Mucosa of rectum (tissue), 2 donors: Measurements from ENCODE around the gene EHF.
"Not testable (repeated sequence)": the region's sequence is repeated elsewhere in the genome, so short reads cannot be mapped to it uniquely, and the experiment has no call there.

Source experiments
- H3K27ac ChIP-seq, 2 donors: one replicate each; pipeline ENCODE4 v1.7.0; 2013; ENCODE audit warnings: inconsistent platforms in 2 of 2, low read depth in 2 of 2, low read length in 2 of 2
- H3K27me3 ChIP-seq, 2 donors: one replicate each; pipeline ENCODE4 v1.7.0; 2013; ENCODE audit warnings: low read length in 2 of 2; ENCODE audit not compliant: control insufficient read depth in 2 of 2, insufficient read depth in 2 of 2
- H3K36me3 ChIP-seq, 2 donors: one replicate each; pipeline ENCODE4 v1.7.0; 2013; ENCODE audit warnings: low read length in 2 of 2; ENCODE audit not compliant: control insufficient read depth in 2 of 2, insufficient read depth in 2 of 2
- H3K4me1 ChIP-seq, 2 donors: one replicate each; pipeline ENCODE4 v1.7.0; 2013; ENCODE audit warnings: low read length in 2 of 2, mild to moderate bottlenecking in 1 of 2; ENCODE audit not compliant: control insufficient read depth in 2 of 2, insufficient read depth in 2 of 2
- H3K4me3 ChIP-seq, 2 donors: one replicate each; pipeline ENCODE4 v1.7.0; 2013; ENCODE audit warnings: low read length in 2 of 2
- H3K9ac ChIP-seq, 2 donors: one replicate each; pipeline ENCODE4 v1.7.0; 2013; ENCODE audit warnings: low read length in 2 of 2, low read depth in 1 of 2, mild to moderate bottlenecking in 1 of 2
- H3K9me3 ChIP-seq, 2 donors: one replicate each; pipeline ENCODE4 v1.7.0; 2013; ENCODE audit warnings: low read length in 2 of 2; ENCODE audit not compliant: control insufficient read depth in 2 of 2
- donor health status: healthy.
- donor health status: Normal muscosa, but diverticular disease.

EHF gene

GRCh38 chr11:34674038-34674437, 53.1 kb downstream of the EHF start:
- no peak overlapping the region for H3K4me3 ChIP-seq
- H3K9ac ChIP-seq, result no peak overlapping the region
- H3K9me3 ChIP-seq, result no peaks in the 10 kb centered on the region
- no peaks in the 10 kb centered on the region for H3K27me3 ChIP-seq
- no peak overlapping the region for H3K27ac ChIP-seq
- H3K36me3 ChIP-seq, result no peaks in the 10 kb centered on the region
- H3K4me1 ChIP-seq, result no peaks in the 10 kb centered on the region

- Histone ChIP-seq H3K9me3 (no peaks in the 10 kb centered on the region), H3K36me3 (no peaks in the 10 kb centered on the region), H3K4me3 (no peak overlapping the region), H3K27me3 (no peaks in the 10 kb centered on the region), H3K9ac (no peak overlapping the region), H3K27ac (no peak overlapping the region), H3K4me1 (no peaks in the 10 kb centered on the region)
Observed at GRCh38 chr11:34676227-34676626, 55.3 kb downstream of the EHF start.

- no peaks in the 10 kb centered on the region for H3K27me3 ChIP-seq
- H3K9me3 ChIP-seq, result no peaks in the 10 kb centered on the region
Observed at GRCh38 chr11:34679681-34680080, 58.8 kb downstream of the EHF start.

GRCh38 chr11:34680206-34680605, 59.3 kb downstream of the EHF start:
- Histone ChIP-seq H3K36me3 (no peaks in the 10 kb centered on the region), H3K27ac (no peak overlapping the region), H3K9ac (no peak overlapping the region), H3K4me3 (no peak overlapping the region), H3K4me1 (no peaks in the 10 kb centered on the region), H3K9me3 (no peaks in the 10 kb centered on the region), H3K27me3 (no peaks in the 10 kb centered on the region)

More at GRCh38 chr11:34679681-34680080, 58.8 kb downstream of the EHF start:
- H3K9ac ChIP-seq, result no peak overlapping the region
- no peaks in the 10 kb centered on the region for H3K4me1 ChIP-seq
- H3K27ac ChIP-seq, result no peak overlapping the region
- no peaks in the 10 kb centered on the region for H3K36me3 ChIP-seq
- H3K4me3 ChIP-seq, result no peak overlapping the region

GRCh38 chr11:34680918-34681586, 60.2 kb downstream of the EHF start:
- Histone ChIP-seq H3K4me3 (no peak overlapping the region), H3K9ac (no peak overlapping the region), H3K9me3 (no peaks in the 10 kb centered on the region), H3K27ac (no peak overlapping the region), H3K36me3 (no peaks in the 10 kb centered on the region), H3K4me1 (no peaks in the 10 kb centered on the region), H3K27me3 (no peaks in the 10 kb centered on the region)

GRCh38 chr11:34682825-34683224, 61.9 kb downstream of the EHF start:
- H3K27me3 ChIP-seq, result no peaks in the 10 kb centered on the region
- H3K36me3 ChIP-seq, result no peaks in the 10 kb centered on the region
- no peak overlapping the region for H3K9ac ChIP-seq
- no peaks in the 10 kb centered on the region for H3K9me3 ChIP-seq
- H3K4me3 ChIP-seq, result no peak overlapping the region
- no peaks in the 10 kb centered on the region for H3K4me1 ChIP-seq
- no peak overlapping the region for H3K27ac ChIP-seq

- H3K27me3 ChIP-seq, result no peaks in the 10 kb centered on the region
Observed at GRCh38 chr11:34683396-34683795, 62.5 kb downstream of the EHF start.

GRCh38 chr11:34685864-34686263, 65.0 kb downstream of the EHF start:
- Histone ChIP-seq H3K9ac (no peak overlapping the region), H3K27me3 (no peaks in the 10 kb centered on the region), H3K27ac (no peak overlapping the region), H3K4me1 (no peaks in the 10 kb centered on the region), H3K4me3 (no peak overlapping the region), H3K36me3 (no peaks in the 10 kb centered on the region), H3K9me3 (no peaks in the 10 kb centered on the region)

More at GRCh38 chr11:34683396-34683795, 62.5 kb downstream of the EHF start:
- Histone ChIP-seq H3K9ac (no peak overlapping the region), H3K36me3 (no peaks in the 10 kb centered on the region), H3K9me3 (no peaks in the 10 kb centered on the region), H3K27ac (no peak overlapping the region), H3K4me1 (no peaks in the 10 kb centered on the region), H3K4me3 (no peak overlapping the region)

GRCh38 chr11:34692299-34692698, 71.4 kb downstream of the EHF start:
- not testable (repeated sequence) for H3K9me3 ChIP-seq, H3K27ac ChIP-seq, H3K36me3 ChIP-seq, H3K4me3 ChIP-seq, H3K27me3 ChIP-seq, H3K9ac ChIP-seq, H3K4me1 ChIP-seq

- no peaks in the 10 kb centered on the region for H3K27me3 ChIP-seq
- H3K36me3 ChIP-seq, result no peaks in the 10 kb centered on the region
- H3K4me3 ChIP-seq, result no peak overlapping the region
- H3K9ac ChIP-seq, result no peak overlapping the region
- no peaks in the 10 kb centered on the region for H3K9me3 ChIP-seq
- H3K27ac ChIP-seq, result no peak overlapping the region
- H3K4me1 ChIP-seq, result no peaks in the 10 kb centered on the region
Observed at GRCh38 chr11:34696862-34697261, 76.0 kb downstream of the EHF start.
